CD14-positive monocyte (primary cell): ENCODE data around the gene MSH4. TPM values are rescaled to one million over a fixed set of nuclear protein-coding genes. Genes with fewer than 3 reads are reported as not detected.

Experiments used
- DNase-seq, 3 donors: peaks; one replicate each; pipeline ENCODE4 v3.0.0-alpha.2; 2011 to 2022
- H2AFZ ChIP-seq: 2 replicates; pipeline ENCODE4 v1.6.0; 2012; ENCODE audit warnings: mild to moderate bottlenecking, low read depth, low read length, inconsistent platforms; ENCODE audit not compliant: insufficient read depth, poor library complexity, severe bottlenecking
- H3K27ac ChIP-seq, 2 donors: 1 replicate in 1 of 2; 2 replicates in 1 of 2; pipeline ENCODE4 v1.5.1; 2012 to 2013; ENCODE audit warnings: low read length in 2 of 2, control low read depth in 1 of 2, inconsistent platforms in 1 of 2, low read depth in 1 of 2, mild to moderate bottlenecking in 1 of 2
- H3K27me3 ChIP-seq, 2 donors: one replicate each; pipeline versions ENCODE4 v1.6.0 to v1.6.1; 2011 to 2013; ENCODE audit warnings: low read length in 2 of 2; ENCODE audit not compliant: control insufficient read depth in 2 of 2, insufficient read depth in 2 of 2
- H3K36me3 ChIP-seq, 2 donors: replicated peaks in 1 of 2; 1 replicate in 1 of 2; 2 replicates in 1 of 2; pipeline versions ENCODE4 v1.5.1 to v1.6.1; 2012 to 2013; ENCODE audit warnings: low read length in 2 of 2, control low read depth in 1 of 2, inconsistent platforms in 1 of 2, mild to moderate bottlenecking in 1 of 2; ENCODE audit not compliant: insufficient read depth in 2 of 2, control insufficient read depth in 1 of 2
- H3K4me1 ChIP-seq, 2 donors: 1 replicate in 1 of 2; 2 replicates in 1 of 2; pipeline versions ENCODE4 v1.5.1 to v1.6.1; 2012 to 2013; ENCODE audit warnings: low read length in 2 of 2, control low read depth in 1 of 2, inconsistent platforms in 1 of 2, mild to moderate bottlenecking in 1 of 2, moderate library complexity in 1 of 2; ENCODE audit not compliant: insufficient read depth in 2 of 2, control insufficient read depth in 1 of 2
- H3K4me2 ChIP-seq: replicated peaks from 2 replicates; pipeline ENCODE3; 2012; ENCODE audit warnings: low read length, moderate library complexity, mild to moderate bottlenecking; ENCODE audit not compliant: poor library complexity, severe bottlenecking; ENCODE audit errors: extremely low read depth
- H3K4me3 ChIP-seq, 3 experiments: fragments of 200-600 bp in 1 of 3; sonication (generic) in 1 of 3; replicated peaks in 1 of 3; 1 replicate in 2 of 3; 2 replicates in 1 of 3; pipeline ENCODE4 v1.5.1; 2011 to 2013; ENCODE audit warnings: low read length in 3 of 3, mild to moderate bottlenecking in 3 of 3, control low read depth in 2 of 3, low read depth in 2 of 3, inconsistent platforms in 1 of 3, moderate library complexity in 1 of 3
- H3K79me2 ChIP-seq: 2 replicates; pipeline ENCODE4 v1.6.0; 2012; ENCODE audit warnings: mild to moderate bottlenecking, control low read depth, inconsistent platforms, low read length, moderate library complexity; ENCODE audit not compliant: insufficient read depth
- H3K9ac ChIP-seq: 2 replicates; pipeline ENCODE4 v1.6.0; 2017; ENCODE audit warnings: low read length, mild to moderate bottlenecking; ENCODE audit not compliant: insufficient read depth, poor library complexity, severe bottlenecking
- H3K9me3 ChIP-seq, 2 donors: replicated peaks in 1 of 2; 1 replicate in 1 of 2; 2 replicates in 1 of 2; pipeline versions ENCODE4 v1.5.1 to v1.6.1; 2012 to 2013; ENCODE audit warnings: low read length in 2 of 2, control low read depth in 1 of 2; ENCODE audit not compliant: control insufficient read depth in 1 of 2, insufficient read depth in 1 of 2
- H4K20me1 ChIP-seq: 2 replicates; pipeline ENCODE4 v1.6.0; 2012; ENCODE audit warnings: mild to moderate bottlenecking, low read length, control low read depth, moderate library complexity; ENCODE audit not compliant: insufficient read depth
- H3K27ac Mint-ChIP-seq, 7 donors: one replicate each; pipeline ENCODE4 v1.8.0; 2020; ENCODE audit warnings: mild to moderate bottlenecking in 7 of 7, mixed read lengths in 7 of 7, moderate library complexity in 6 of 7, inconsistent platforms in 2 of 7
- H3K27me3 Mint-ChIP-seq, 3 donors: one replicate each; pipeline ENCODE4 v1.8.0; 2021 to 2022; ENCODE audit warnings: low read depth in 3 of 3, mild to moderate bottlenecking in 3 of 3, mixed read lengths in 3 of 3, moderate library complexity in 3 of 3, inconsistent platforms in 1 of 3
- H3K36me3 Mint-ChIP-seq, 2 donors: one replicate each; pipeline ENCODE4 v1.8.0; 2020; ENCODE audit warnings: mixed read lengths in 2 of 2, inconsistent platforms in 1 of 2, mild to moderate bottlenecking in 1 of 2
- H3K4me1 Mint-ChIP-seq: one replicate; pipeline ENCODE4 v1.8.0; 2020; ENCODE audit warnings: mild to moderate bottlenecking, mixed read lengths
- H3K4me3 Mint-ChIP-seq, 2 donors: one replicate each; pipeline ENCODE4 v1.8.0; 2020; ENCODE audit warnings: mild to moderate bottlenecking in 2 of 2, mixed read lengths in 2 of 2, moderate library complexity in 1 of 2
- H3K9me3 Mint-ChIP-seq, 7 donors: one replicate each; pipeline ENCODE4 v1.8.0; 2020 to 2022; ENCODE audit warnings: mixed read lengths in 7 of 7, mild to moderate bottlenecking in 6 of 7, moderate library complexity in 6 of 7, inconsistent platforms in 2 of 7
- WGBS: methylation state at CpG from one replicate; pipeline ENCODE4 v1.1.5; 2013; ENCODE audit warnings: missing lambda C conversion rate; ENCODE audit not compliant: insufficient coverage; 5-methylcytosine and 5-hydroxymethylcytosine counted together
- intact Hi-C, 2 donors: fragments of 100-400 bp; cut with micrococcal nuclease; formaldehyde crosslinking; loops; one replicate each; pipeline versions ENCODE4 v1.15.0 to v1.15.1; 2023
- polyA plus RNA-seq, 3 donors: library from polyadenylated mRNA; depleted of rRNA in 1 of 3; unstranded in 2 of 3; stranded (reverse) in 1 of 3; fragments of 300-500 nt in 2 of 3; fragments of >200 nt in 1 of 3; fragmentation: Illumina TruSeq in 2 of 3; gene quantifications; 1 replicate in 2 of 3; 2 replicates in 1 of 3; pipeline ENCODE4 v1.2.3, GENCODE V29; 2012 to 2021
- TF ChIP-seq, protein P1 (sequence below): fragments of 200-600 bp; IDR thresholded peaks from one replicate; pipeline ENCODE4 v1.8.0; 2022; ENCODE audit warnings: antibody characterized with exemption, mild to moderate bottlenecking

MSH4 gene
- polyA plus RNA-seq, 3 donors: 0.07 TPM; not detected in 2

DNA sequence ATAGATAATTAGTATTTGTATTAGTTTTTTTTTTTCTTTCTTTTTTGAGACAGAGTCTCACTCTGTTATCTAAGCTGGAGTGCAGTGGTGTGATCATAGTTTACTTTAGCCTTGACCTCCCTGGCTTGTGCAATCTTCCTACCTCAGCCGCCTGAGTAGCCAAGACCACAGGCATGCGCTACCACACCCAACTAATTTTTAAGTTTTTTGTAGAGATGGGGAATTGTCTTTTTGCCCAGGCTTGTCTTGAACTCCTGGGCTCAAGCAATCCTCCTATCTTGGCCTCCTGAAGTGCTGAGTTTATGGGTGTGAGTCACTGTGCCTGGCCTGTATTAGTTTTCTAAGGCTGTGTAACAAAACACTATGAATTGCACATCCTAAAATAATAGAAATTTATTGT, 58.3 kb downstream of the MSH4 start:
- H3K79me2 ChIP-seq: no peaks in the 10 kb centered on the region
- intact Hi-C loops: no loop called here
- no peak overlapping the region for H3K9ac ChIP-seq
- no peak overlapping the region for H3K4me3 ChIP-seq
- no peaks in the 10 kb centered on the region for H4K20me1 ChIP-seq
- H3K4me1 Mint-ChIP-seq: no peaks in the 10 kb centered on the region
- no CpG with 5 or more reads among the region's 2 CpGs for WGBS
- no peaks in the 10 kb centered on the region for H3K36me3 Mint-ChIP-seq
- H3K4me1 ChIP-seq: no peaks in the 10 kb centered on the region
- no peak overlapping the region for H3K27ac Mint-ChIP-seq
- H3K9me3 Mint-ChIP-seq: peaks cover 0 to 12% (median 3%) of the 10 kb centered on the region in 7 donors
- no peak overlapping the region for H3K27ac ChIP-seq
- H3K4me2 ChIP-seq: no peak overlapping the region
- no peaks in the 10 kb centered on the region for H3K27me3 ChIP-seq
- H2AFZ ChIP-seq: no peak overlapping the region
- H3K36me3 ChIP-seq: no peaks in the 10 kb centered on the region
- no peak overlapping the region for H3K4me3 Mint-ChIP-seq
- no peaks in the 10 kb centered on the region for H3K9me3 ChIP-seq
- DNase-seq: no peak
- H3K27me3 Mint-ChIP-seq: peaks cover 0 to 2% (median 0%) of the 10 kb centered on the region in 3 donors
- TF ChIP-seq, protein P1, sequence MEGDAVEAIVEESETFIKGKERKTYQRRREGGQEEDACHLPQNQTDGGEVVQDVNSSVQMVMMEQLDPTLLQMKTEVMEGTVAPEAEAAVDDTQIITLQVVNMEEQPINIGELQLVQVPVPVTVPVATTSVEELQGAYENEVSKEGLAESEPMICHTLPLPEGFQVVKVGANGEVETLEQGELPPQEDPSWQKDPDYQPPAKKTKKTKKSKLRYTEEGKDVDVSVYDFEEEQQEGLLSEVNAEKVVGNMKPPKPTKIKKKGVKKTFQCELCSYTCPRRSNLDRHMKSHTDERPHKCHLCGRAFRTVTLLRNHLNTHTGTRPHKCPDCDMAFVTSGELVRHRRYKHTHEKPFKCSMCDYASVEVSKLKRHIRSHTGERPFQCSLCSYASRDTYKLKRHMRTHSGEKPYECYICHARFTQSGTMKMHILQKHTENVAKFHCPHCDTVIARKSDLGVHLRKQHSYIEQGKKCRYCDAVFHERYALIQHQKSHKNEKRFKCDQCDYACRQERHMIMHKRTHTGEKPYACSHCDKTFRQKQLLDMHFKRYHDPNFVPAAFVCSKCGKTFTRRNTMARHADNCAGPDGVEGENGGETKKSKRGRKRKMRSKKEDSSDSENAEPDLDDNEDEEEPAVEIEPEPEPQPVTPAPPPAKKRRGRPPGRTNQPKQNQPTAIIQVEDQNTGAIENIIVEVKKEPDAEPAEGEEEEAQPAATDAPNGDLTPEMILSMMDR: no peak

DNA sequence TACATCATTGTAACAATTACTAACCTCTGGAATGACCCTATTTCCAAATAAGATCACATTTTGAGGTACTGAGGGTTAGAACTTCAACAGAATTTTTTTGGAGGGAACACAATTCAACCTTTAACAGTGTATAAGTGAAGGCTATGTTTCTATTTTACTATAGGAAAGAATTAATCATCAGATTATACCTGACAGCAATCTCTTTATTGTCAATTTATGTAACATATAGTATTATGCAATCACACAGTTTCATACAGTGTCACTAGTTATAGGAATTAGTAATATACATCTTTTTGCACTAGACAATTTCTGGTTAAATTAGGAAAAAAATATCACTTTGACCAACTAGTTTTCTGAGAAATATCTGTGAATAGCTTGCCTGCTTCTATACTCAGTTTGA, 59.1 kb downstream of the MSH4 start:
- intact Hi-C loops: no loop called here
- no peak overlapping the region for H3K27ac ChIP-seq
- H3K4me1 ChIP-seq: no peaks in the 10 kb centered on the region
- no peak overlapping the region for H3K9ac ChIP-seq
- no peak overlapping the region for H2AFZ ChIP-seq
- no peaks in the 10 kb centered on the region for H4K20me1 ChIP-seq
- no peaks in the 10 kb centered on the region for H3K9me3 ChIP-seq
- DNase-seq: no peak
- Mint-ChIP-seq H3K27me3 (peaks cover 0 to 2% (median 2%) of the 10 kb centered on the region in 3 donors), H3K27ac (no peak overlapping the region), H3K4me1 (no peaks in the 10 kb centered on the region), H3K4me3 (no peak overlapping the region), H3K9me3 (peaks cover 0 to 16% (median 3%) of the 10 kb centered on the region in 7 donors), H3K36me3 (no peaks in the 10 kb centered on the region)
- TF ChIP-seq, protein P1: no peak
- no peaks in the 10 kb centered on the region for H3K79me2 ChIP-seq
- no peak overlapping the region for H3K4me3 ChIP-seq
- no peak overlapping the region for H3K4me2 ChIP-seq
- no peaks in the 10 kb centered on the region for H3K27me3 ChIP-seq
- H3K36me3 ChIP-seq: no peaks in the 10 kb centered on the region
